ENCODE measurements around the gene PSMB11.

DNA sequence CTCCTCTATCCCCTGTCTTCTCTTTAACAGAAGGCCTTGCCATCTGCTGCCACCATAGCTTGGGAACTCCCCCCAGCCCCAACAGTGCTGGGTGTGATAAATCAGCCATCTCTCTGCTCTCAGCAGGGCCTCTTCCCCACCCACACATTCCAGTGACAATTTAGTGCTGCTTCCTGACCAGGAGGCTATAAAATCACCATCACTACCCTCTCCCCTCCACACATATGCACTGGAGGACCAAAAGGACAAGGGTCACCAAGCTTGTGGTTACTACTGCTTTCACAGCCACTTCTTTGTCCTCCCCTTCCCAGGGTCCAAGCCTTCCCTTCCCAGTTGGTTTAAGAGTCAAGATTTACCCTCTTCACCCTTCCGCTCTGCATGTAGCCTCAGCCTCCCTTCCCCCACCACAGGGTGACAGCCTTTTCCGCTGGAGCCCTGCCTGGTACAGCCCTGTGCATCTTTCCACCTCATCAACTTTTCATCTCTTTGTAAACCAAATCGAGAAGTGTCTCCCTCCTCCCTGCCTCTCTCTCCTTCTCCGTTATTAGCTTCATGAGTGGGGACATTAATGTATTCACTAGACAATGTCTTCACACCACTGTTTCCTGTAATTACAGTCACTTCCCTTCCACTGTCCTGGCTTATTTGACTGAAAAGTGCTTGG is 16.7 kb upstream of the PSMB11 start:
- TF ChIP-seq, protein P1, sequence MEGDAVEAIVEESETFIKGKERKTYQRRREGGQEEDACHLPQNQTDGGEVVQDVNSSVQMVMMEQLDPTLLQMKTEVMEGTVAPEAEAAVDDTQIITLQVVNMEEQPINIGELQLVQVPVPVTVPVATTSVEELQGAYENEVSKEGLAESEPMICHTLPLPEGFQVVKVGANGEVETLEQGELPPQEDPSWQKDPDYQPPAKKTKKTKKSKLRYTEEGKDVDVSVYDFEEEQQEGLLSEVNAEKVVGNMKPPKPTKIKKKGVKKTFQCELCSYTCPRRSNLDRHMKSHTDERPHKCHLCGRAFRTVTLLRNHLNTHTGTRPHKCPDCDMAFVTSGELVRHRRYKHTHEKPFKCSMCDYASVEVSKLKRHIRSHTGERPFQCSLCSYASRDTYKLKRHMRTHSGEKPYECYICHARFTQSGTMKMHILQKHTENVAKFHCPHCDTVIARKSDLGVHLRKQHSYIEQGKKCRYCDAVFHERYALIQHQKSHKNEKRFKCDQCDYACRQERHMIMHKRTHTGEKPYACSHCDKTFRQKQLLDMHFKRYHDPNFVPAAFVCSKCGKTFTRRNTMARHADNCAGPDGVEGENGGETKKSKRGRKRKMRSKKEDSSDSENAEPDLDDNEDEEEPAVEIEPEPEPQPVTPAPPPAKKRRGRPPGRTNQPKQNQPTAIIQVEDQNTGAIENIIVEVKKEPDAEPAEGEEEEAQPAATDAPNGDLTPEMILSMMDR (IDR thresholded peaks at IDR 0.05), result no peak
- TF ChIP-seq POLR2AphosphoS5 (IDR thresholded peaks at IDR 0.05; ENCODE audit: insufficient read depth in 1 of 2, low read depth in 1 of 2), result no peak
